DMS114 treated with DMSO at 0.1 percent for 48 hours (cell line): ENCODE data around the gene MTCL1.
"Not testable (repeated sequence)": the region's sequence is repeated elsewhere in the genome, so short reads cannot be mapped to it uniquely, and the experiment has no call there.

Experiments used
- DNase-seq: peaks from one replicate; lab custom pipeline; 2025; ENCODE audit not compliant: unreplicated experiment; lab: John Stamatoyannopoulos, UW

MTCL1 gene

DNA sequence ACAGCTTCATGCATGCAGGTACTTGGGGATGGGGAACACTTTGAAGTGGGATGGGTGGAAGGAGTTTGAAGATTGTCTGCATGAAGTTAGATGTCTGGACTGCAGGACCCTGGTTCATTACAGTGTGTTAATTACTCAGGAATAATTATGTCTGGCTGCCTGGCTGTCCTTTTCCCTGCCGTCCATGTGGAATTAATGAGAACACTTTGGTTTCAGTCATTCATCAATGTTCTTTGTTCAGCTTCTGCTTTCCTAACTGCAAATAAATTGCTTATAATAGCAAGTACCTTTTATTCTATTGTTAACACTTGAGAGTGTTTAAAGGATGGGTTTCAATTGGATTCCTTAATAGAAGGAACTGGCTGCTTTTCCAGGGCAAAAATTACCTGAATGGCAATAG, 35.8 kb downstream of the MTCL1 start:
- DNase-seq = no peak

DNA sequence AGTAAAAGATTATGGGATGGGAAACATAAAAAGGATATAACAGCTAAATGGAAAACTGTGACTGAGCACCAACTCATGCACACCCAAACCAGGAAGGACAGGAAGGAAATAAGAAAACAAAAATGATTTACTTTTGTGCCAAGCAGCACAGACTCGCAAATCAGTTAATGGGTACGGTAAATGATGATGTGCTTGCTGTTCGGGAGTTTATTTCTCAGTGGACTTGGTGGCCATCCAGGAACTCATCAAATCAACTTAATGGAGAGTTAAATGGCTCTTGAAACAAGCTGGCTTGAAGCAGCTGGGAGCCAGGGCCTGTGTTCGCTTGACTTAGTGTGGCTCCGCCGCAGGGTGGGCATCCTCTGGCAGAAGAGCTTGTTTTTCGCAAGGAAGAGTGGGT, 36.2 kb downstream of the MTCL1 start:
- no peak for DNase-seq

DNA sequence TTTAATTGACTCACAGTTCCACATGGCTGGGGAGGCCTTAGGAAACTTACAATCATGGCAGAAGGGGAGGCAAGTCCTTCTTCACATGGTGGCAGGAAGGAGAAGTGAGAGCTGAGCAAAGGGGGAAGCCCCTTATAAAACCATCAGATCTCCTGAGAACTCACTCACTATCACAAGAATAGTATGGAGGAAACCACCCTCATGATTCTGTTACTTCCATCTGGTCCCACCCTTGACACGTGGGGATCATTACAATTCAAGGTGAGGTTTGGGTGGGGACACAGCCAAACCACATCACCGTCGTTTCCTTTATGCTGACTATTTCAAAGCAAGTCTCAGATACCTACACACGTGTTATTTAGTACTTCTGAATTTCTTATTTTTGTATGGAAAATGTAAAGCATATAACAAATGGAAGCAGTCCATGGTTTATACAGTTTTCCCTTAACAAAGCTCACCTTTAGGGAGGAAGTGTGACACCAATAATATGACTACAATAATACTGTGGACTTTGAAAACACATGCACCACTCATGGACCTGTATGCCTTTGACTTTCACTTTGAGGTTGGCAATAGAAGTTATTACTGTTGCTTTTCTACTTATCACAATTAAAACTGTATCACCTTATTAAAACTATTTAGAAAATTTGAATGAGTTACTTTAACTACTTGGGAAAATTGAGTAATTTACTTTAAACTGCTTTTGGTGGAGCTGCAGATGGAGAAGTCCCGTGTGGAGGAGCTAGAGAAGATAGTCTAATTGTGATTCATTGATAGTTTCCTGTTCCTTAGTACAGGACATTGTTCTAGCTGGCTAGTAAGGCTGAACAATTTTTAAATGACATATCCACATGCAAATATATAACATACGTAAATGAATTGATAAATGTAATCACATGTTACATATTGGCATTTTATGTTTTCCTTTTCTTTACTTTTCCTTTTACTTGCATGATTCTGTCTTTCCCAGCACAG, 37.3 kb downstream of the MTCL1 start:
- DNase-seq = no peak

DNA sequence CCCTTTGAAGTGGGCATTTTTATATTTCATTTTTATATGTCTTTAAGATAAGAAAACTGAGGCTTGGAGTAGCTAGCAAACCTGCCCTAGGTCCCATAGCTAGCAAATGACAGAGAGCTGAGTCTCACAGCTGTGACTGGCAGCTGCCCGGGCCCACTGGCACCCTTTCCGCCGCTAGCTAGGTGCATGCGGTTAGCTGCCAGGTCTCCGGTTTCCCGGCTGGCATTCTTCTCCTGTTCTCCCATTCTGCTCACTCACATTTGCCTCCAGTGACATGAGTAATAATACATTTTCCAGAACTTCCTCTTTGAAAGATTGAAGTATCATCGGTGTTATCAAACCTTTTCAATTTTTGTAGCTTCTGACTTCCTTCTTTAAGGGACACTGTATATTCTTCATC, 38.7 kb downstream of the MTCL1 start:
- DNase-seq = no peak

DNA sequence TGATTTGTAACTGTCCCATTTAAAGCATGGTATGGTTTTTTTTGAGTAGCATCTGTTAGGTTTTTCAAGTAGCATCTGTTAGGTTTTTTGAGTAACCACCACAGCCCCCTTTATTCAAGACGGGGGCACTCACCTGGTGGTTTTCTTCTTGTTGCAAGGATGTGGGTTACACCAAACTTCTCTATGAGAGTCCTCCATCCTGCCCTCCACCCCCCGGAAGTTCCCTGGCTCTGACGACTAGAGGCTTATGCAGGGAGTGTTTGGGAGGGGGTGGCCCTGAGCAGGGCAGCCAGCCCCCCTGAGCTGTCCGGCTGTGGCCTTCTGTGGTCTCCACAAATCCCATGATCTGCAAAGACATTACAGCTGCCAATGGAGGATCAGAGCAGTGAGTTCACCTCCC, 39.3 kb downstream of the MTCL1 start:
- DNase-seq = no peak

DNA sequence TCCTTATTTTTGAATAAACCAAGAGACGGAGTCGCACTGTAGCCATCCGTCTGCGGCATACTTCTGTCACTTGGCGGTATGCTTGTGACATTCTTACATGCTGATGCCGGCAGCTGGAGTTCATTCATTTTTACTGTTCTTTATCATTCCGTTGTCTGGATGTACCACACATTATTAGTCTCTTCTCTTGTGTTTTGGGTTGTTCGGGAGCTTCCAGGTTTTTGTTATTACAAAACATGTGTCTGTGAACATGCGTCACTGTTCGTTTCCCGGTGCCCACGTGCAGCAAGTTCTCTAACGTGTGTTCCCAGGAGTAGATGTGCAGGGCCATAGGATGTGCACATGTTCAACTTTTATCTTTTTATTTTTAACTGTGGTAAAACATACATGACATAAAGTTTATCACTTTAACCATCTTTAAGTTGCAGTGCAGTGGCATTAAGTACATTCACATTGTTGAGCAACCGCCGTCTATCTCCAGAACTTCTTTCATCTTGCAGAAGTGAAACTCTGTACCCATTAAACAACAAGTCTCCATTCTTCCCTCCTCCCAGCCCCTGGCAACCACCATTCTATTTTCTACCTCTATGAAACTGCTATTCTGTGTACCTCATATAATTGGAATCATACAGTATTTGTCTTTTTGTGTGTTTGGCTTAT, 40.1 kb downstream of the MTCL1 start:
- no peak for DNase-seq

DNA sequence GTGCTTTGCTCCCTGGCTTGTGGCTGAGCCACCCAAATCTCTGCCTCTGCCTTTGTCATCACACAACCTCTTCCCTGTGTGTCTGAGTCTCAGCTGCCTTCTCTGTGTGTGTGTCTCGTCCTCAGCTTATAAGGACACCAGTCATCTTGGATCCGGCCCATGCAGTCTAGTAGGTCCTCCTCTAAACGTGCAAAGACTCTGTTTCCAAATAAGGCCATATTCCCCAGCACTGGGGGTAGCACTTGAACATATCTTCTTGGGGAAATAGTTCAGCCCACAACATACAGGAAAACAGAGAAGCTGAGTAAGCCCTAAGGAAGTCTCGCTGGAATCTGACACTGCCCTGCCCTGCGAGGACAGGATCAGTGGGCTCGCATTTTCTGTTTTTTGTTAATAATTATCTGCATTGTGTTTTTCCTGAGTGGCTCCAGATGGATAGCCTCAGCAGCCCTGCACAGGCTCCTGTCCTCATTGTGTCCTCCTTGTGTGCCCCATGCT, 42.1 kb downstream of the MTCL1 start:
- no peak for DNase-seq

DNA sequence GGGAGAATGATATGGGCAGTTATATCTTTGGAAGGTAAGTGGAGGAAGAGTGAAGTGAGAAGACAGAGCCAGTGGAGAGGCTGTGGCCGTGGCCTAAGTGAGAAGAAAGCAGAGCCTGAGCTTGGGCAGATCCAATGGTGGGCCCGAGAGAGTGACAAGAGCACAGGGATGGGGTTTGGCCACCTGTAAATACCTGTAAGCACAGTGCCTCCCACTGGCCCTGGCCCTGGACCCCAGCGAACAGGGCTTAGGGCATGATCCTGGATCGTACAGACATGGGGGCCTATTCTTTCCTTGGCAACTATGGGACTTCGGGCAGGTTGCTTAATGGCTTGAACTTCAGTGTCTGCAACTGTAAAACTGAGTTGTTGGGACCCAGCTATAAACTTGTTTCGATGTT, 44.1 kb downstream of the MTCL1 start:
- no peak for DNase-seq

DNA sequence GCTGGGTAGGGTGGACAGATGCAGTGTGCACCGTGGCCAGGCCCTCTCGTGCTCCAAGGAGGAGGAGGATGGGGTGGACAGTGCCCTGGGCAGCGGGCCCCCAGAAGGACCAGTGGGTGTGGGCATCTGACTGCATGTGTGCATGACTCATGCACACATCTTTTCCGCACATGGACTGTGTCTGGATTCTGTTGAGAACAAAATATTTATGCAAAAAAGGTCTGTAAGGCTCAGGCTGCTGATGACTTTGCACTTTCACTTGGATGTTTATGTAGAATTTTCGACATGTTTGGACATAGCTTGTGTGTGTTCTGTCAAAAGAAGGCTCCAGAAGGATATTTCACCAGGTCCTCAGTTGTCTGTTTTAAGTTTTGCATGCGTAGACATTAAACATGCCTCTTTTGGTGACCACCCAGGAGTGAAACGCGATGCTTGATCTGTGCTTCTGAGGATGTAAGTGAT, 45.6 kb downstream of the MTCL1 start:
- no peak for DNase-seq

DNA sequence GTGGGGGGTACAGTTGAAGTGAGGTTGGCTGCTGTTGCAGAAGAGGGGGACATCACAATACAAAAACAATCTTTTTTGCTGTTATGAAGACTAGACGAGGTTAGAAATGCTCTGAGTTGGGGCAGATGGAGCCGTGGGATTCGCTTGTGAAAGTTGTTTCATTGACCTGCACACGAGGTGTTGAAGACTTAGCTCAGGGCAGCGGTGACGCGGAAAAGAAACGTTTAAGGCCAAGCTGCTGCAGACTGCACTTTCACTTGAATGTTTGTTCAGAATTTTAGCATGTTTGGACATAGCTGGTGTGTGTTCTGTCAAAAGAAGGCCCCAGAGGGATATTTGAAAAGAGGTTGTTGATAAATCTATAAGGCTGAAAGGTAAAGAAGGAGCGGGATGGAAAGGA, 46.3 kb downstream of the MTCL1 start:
- DNase-seq = no peak

DNA sequence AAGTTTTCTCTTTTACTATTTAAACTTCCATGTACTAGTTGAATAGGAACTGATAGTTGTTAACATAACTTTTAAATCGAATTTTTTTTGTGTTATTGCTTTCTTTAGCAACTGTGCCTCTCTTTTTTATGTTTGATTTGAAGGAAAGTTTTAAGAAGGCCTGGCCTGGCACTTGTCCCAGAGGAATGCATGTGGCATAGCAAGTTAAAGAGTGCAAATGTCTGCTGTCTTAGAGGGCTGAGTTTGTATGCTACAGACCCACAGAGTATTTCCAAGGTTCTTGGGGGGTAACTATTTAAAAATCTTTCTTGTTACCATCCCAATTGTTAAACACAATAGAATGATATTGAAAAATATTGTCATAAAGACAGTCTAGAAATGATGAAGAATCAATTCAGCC, 47.0 kb downstream of the MTCL1 start:
- no peak for DNase-seq

DNA sequence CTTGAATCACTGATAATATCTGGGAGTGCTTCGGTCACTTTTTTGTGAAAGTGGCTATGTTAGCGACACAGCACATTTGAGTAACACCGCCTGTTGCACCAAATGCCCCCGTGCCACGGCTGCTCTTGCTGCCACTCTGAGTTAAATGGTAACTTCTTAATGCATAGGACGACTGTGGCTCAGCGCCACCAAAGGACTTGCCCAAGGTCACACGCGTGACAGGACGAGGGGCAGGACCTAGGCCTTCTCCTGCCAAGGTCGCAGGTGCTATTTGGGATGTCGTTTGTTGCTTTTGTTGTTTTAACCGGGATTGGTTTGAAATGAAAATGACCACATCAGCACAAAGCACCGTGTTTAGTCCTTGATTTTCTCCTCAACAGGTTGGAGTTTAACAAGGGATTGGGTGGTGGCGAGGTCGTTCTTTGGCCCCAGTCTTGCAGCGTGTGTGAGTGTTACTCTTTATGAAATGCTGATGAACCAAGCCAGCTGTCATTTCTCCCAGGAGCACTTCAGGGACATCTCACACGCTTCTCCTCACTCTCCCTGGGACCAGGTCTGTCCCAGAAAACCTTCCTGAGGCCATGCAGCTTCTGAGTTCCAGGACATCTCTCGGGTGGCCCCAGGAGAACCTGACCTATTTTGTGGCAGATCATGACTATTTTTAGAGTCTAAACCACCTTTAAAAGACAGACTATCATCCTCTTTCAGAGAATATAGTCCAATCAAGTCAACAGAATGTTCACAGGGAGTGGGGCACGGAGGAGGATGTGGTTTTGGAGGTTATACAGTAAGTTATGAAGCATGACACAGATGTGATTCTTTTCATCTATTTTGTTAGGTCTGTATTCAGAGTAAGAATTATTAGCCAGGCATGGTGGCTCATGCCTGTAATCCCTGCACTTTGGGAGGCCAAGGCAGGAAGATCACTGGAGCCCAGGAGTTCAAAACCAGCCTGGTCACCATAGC, 49.9 kb downstream of the MTCL1 start:
- DNase-seq = no peak

DNA sequence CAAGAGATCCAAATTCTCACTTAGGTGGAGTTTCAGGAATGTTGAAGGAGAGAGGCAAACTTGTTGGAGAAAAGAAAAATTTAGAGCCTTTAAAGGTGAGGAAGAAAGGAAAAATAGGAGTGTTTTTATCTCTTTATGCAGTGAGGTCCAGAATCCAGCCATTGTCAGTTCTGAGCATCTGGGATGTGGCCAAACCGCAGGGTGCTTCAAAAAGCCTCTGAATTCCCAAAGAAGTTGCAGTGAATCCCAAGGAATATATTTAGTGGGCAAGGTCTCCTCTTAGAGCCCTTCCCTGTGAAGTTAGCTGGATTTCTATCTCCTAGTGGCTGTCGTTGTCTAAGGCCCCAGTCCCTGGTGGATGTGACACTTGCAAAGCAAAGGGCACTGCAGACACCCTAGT, 51.2 kb downstream of the MTCL1 start:
- DNase-seq = no peak

DNA sequence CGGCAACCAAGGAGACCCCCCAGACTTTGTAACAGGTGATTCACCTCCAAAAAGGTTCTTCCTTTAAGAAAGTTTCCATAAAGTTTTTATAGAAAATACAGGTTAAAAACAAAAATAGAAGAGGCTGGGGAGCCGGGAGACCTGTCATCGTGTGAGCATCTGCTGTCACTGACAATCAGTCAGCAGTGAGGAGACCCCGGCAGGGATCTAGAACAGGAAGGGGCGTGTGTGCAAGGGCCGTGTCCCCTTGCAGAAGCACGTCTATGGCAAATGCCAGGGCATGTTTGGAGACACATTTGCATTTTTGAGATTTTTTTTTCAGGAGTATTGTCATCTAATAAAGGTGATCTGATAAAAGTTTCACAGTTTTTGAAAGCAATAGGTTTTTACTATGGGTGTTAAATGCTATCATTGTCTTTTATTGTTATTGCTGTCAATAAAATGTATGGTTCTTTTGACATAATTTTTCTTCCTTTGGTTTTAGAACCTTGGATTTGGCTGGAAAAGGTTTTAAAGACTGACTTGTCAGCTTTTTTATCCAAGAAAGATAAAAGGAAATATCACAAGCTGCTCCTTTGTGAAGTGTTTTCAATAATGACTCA, 52.1 kb downstream of the MTCL1 start:
- DNase-seq = no peak

DNA sequence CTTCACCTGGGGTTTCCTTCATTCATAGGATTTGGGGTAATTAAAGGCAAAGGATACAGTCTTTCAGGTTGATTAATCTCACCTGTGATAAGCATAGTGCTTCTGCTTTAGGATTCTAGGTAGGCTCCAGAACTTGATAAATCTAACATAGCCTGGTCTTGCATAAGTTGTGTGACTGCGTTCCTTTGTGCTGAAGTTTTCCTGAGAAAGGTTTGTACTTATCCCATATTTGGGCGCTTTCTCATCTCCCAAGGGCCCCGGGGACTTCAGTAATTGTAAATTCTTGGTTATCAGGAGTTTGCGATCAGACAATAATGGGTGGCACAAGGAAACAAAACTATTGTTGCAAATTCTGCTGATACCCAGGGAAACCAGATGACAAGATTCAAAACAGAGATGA, 53.1 kb downstream of the MTCL1 start:
- no peak for DNase-seq

DNA sequence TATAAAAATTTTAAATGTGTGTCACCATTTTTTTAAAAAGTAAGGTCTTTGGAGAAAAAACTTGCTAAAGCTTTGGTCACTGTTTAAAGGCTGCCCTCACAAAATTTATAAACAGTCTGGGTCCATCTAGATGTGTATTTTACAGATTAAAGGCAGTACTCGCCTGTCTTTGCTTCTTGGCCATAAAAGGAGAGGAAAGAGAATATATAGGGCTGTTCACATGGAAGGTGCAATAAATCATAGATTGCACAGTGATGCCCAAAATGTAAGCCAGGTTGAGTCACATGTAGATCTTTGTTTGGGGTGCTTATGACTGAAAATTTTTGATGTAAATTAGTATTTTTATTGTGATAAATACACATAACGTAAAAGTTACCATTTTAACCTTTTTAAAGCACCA, 55.6 kb downstream of the MTCL1 start:
- no peak for DNase-seq

DNA sequence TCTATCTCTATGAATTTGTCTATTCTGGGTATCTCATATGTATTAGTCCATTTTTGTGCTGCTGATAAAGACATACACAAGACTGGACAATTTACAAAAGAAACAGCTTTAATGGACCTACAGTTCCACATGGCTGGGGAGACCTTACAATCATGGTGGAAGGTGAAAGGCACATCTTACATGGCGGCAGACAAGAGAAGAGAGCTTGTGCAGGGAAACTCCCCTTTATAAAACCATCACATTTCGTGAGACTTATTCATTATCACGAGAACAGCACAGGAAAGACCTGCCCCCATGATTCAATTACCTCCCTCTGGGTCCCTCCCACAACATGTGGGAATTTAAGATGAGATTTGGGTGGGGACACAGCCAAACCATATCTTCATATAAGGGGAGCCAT, 56.2 kb downstream of the MTCL1 start:
- not testable (repeated sequence) for DNase-seq

DNA sequence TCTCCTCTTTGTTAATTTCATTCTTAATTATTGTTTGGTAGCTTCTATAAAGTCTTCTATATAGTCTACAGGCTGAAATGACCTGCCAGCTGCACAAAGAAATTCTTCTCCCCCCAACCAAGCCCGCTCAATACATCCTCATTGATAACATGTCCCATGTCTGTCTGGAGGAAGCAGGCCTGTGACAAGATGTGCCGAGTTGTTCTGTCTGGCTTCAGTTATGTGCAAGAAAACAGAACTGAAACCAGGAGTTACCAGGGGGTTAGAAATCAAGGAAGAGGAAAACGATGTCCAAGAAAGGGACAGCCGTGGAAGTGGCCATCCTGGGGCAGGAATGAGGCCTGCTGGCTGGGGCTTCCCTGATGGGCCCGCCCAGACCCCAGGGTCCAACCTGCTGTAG, 57.6 kb downstream of the MTCL1 start:
- DNase-seq = no peak

DNA sequence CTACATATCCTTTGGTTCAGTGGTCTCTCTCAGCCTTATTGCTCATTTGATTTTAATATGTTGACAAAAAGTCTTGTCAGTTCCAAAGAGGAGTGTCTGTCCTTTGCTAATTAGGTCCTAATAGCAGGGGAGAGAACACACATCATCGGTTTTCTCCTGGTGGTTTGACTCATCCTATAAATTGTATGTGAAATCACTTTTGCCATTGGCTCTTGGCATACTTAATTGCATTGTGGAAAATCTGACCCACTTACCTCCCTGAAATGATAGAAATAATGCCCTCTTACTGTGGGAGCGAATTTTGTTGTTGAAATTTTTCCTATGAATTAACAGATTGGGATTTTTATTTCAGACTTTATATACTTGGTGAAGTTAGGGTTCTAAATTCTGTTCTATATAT, 58.3 kb downstream of the MTCL1 start:
- DNase-seq = no peak

DNA sequence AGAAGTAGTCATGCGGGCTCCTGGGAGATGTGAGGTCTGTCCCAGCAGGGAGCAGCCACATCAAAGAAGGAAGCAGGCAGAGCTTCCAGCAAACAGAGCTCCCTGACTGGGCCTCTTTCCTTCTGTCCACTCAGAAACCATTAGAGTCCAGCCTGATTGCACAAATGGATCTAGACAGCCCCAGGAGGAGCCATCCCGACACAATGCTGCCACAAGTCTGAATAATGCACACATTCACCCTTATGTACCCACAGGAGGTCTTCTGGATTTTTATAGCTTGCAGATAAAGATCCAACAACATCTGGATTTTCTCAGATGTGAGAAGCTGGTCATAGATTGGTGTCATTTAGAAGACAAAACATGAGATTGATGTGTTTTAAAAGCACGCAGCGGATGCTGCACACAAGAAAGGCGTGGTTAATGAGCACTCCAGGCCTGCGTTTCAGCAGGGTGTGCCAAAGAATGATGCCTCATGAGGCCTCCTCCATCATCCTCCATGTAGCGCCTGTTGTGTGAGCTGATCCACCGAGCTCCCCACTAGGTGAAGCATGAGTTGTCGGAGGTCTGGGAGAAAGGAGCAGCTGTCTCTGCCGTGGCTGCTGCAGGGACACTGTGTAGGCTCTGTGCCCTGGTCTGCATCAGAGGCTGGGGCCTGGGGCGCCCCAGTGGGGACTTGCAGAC, 60.6 kb downstream of the MTCL1 start:
- DNase-seq = no peak
